Mesothelial cell of epicardium (in vitro differentiated cells): ENCODE measurements around the gene MYL6B. TPM values are rescaled to one million over a fixed set of nuclear protein-coding genes. Genes with fewer than 3 reads are reported as not detected.
A peak's percentile ranks its signal among the peaks of the same experiment; 100 is the strongest.

Source experiments
- DNase-seq, 2 experiments: peaks; one replicate each; pipeline ENCODE4 v3.0.0; 2021; ENCODE audit warnings: low spot score in 2 of 2; ENCODE audit not compliant: unreplicated experiment in 2 of 2
- H3K27ac Mint-ChIP-seq: 2 replicates; pipeline ENCODE4 v1.8.0; 2021; ENCODE audit warnings: mixed read lengths
- H3K27me3 Mint-ChIP-seq: 2 replicates; pipeline ENCODE4 v1.8.0; 2021; ENCODE audit warnings: low read depth, mixed read lengths
- H3K36me3 Mint-ChIP-seq: 2 replicates; pipeline ENCODE4 v1.8.0; 2021; ENCODE audit warnings: mixed read lengths
- H3K4me1 Mint-ChIP-seq: 2 replicates; pipeline ENCODE4 v1.8.0; 2021; ENCODE audit warnings: mixed read lengths
- H3K4me3 Mint-ChIP-seq: 2 replicates; pipeline ENCODE4 v1.8.0; 2021; ENCODE audit warnings: mild to moderate bottlenecking, moderate library complexity, mixed read lengths
- H3K9me3 Mint-ChIP-seq: 2 replicates; pipeline ENCODE4 v1.8.0; 2021; ENCODE audit warnings: mixed read lengths
- CTCF ChIP-seq: fragments of 200-600 bp; sonication (generic); IDR thresholded peaks from one replicate; pipeline ENCODE4 v1.5.0; 2021; ENCODE audit warnings: antibody characterized with exemption; ENCODE audit not compliant: unreplicated experiment
- total RNA-seq: library from RNA; stranded (reverse); gene quantifications from 3 replicates; pipeline ENCODE4 v1.2.1, GENCODE V29; 2021

MYL6B gene
- total RNA-seq, 1 donor from 2014 or later: 150 TPM

- H3K27me3 Mint-ChIP-seq: no peaks in the 10 kb centered on the region
- H3K27ac Mint-ChIP-seq: no peak overlapping the region
- no peaks in the 10 kb centered on the region for H3K9me3 Mint-ChIP-seq
- no peak for TF ChIP-seq CTCF
- peaks cover 40% of the 10 kb centered on the region for H3K36me3 Mint-ChIP-seq
- peaks cover 13% of the 10 kb centered on the region for H3K4me1 Mint-ChIP-seq
- no peak overlapping the region for H3K4me3 Mint-ChIP-seq
- DNase-seq: no peak
These were observed 13.0 kb downstream of the MYL6B start for GRCh38 chr12:56165369-56165768.

GRCh38 chr12:56169229-56169759 is 16.9 kb downstream of the MYL6B start:
- Mint-ChIP-seq H3K27me3 (no peaks in the 10 kb centered on the region), H3K4me1 (no peaks in the 10 kb centered on the region), H3K9me3 (no peaks in the 10 kb centered on the region), H3K4me3 (no peak overlapping the region), H3K27ac (no peak overlapping the region), H3K36me3 (peaks cover 41% of the 10 kb centered on the region)
- no peak for TF ChIP-seq CTCF
- DNase-seq: no peak

- Mint-ChIP-seq H3K36me3 (peaks cover 51% of the 10 kb centered on the region), H3K27ac (no peak overlapping the region)
- TF ChIP-seq CTCF: no peak
These were observed 20.5 kb downstream of the MYL6B start for GRCh38 chr12:56172839-56173238.

GRCh38 chr12:56178347-56178746 is 26.0 kb downstream of the MYL6B start:
- peaks cover 65% of the 10 kb centered on the region for H3K36me3 Mint-ChIP-seq
- no peaks in the 10 kb centered on the region for H3K27me3 Mint-ChIP-seq
- TF ChIP-seq CTCF: no peak
- H3K4me1 Mint-ChIP-seq: no peaks in the 10 kb centered on the region
- DNase-seq: no peak
- H3K4me3 Mint-ChIP-seq: no peak overlapping the region
- no peak overlapping the region for H3K27ac Mint-ChIP-seq
- H3K9me3 Mint-ChIP-seq: peaks cover 4% of the 10 kb centered on the region

More at GRCh38 chr12:56172839-56173238, 20.5 kb downstream of the MYL6B start:
- H3K4me1 Mint-ChIP-seq: no peaks in the 10 kb centered on the region
- H3K9me3 Mint-ChIP-seq: no peaks in the 10 kb centered on the region
- DNase-seq: no peak
- no peak overlapping the region for H3K4me3 Mint-ChIP-seq
- no peaks in the 10 kb centered on the region for H3K27me3 Mint-ChIP-seq

GRCh38 chr12:56186957-56187356 is 34.6 kb downstream of the MYL6B start:
- no peak for DNase-seq
- peaks cover 18% of the 10 kb centered on the region for H3K36me3 Mint-ChIP-seq
- TF ChIP-seq CTCF: no peak
- peak overlapping the region; percentile 75 for H3K4me3 Mint-ChIP-seq
- peaks cover 1% of the 10 kb centered on the region for H3K27me3 Mint-ChIP-seq
- H3K9me3 Mint-ChIP-seq: no peaks in the 10 kb centered on the region
- peaks cover 19% of the 10 kb centered on the region for H3K4me1 Mint-ChIP-seq
- H3K27ac Mint-ChIP-seq: no peak overlapping the region
